NCI-H526 treated with DMSO at 0.1 percent for 48 hours (cell line): Measurements from ENCODE around the gene MYADM.
"Not testable (repeated sequence)": the region's sequence is repeated elsewhere in the genome, so short reads cannot be mapped to it uniquely, and the experiment has no call there.

ENCODE experiments used
- DNase-seq: peaks from one replicate; lab custom pipeline; 2025; lab: John Stamatoyannopoulos, UW

The MYADM gene

GRCh38 chr19:53867225-53868090, at the start of gene MYADM:
Gene MYADM (plus strand): TSS chr19:53867883. CDS start chr19:53873530, 5,647 bp downstream.
- peak; percentile 96 for DNase-seq

- DNase-seq: no peak
Observed at GRCh38 chr19:53818756-53819155, 48.9 kb upstream of the MYADM start.

GRCh38 chr19:53819861-53820260, 47.8 kb upstream of the MYADM start:
- DNase-seq: no peak

GRCh38 chr19:53823380-53824120, 44.1 kb upstream of the MYADM start:
- DNase-seq: no peak

- DNase-seq: no peak
Observed at GRCh38 chr19:53824134-53824611, 43.5 kb upstream of the MYADM start, which contains the start of gene NLRP12. Gene NLRP12 (minus strand): TSS chr19:53824314. CDS start chr19:53824174, 140 bp downstream.

GRCh38 chr19:53826876-53827275, 40.8 kb upstream of the MYADM start:
- no peak for DNase-seq

- no peak for DNase-seq
Observed at GRCh38 chr19:53828531-53828930, 39.2 kb upstream of the MYADM start.

GRCh38 chr19:53832861-53833260, 34.8 kb upstream of the MYADM start:
- DNase-seq: not testable (repeated sequence)

GRCh38 chr19:53838446-53838845, 29.2 kb upstream of the MYADM start:
- DNase-seq: not testable (repeated sequence)

- not testable (repeated sequence) for DNase-seq
Observed at GRCh38 chr19:53840241-53840640, 27.4 kb upstream of the MYADM start.

GRCh38 chr19:53840914-53841313, 26.8 kb upstream of the MYADM start:
- not testable (repeated sequence) for DNase-seq

GRCh38 chr19:53844849-53845246, 22.8 kb upstream of the MYADM start:
- no peak for DNase-seq

GRCh38 chr19:53847555-53847954, 20.1 kb upstream of the MYADM start:
- DNase-seq: no peak

GRCh38 chr19:53849237-53849676, 18.4 kb upstream of the MYADM start:
- no peak for DNase-seq

- DNase-seq: no peak
Observed at GRCh38 chr19:53853707-53854106, 14.0 kb upstream of the MYADM start.

- DNase-seq: peak; percentile 43
Observed at GRCh38 chr19:53864308-53864836, 3.3 kb upstream of the MYADM start.

GRCh38 chr19:53865523-53865917, 2.2 kb upstream of the MYADM start:
- DNase-seq: no peak

GRCh38 chr19:53865918-53866864, 1.5 kb upstream of the MYADM start:
- DNase-seq: no peak

GRCh38 chr19:53866865-53867224, 838 bp upstream of the MYADM start:
- DNase-seq: no peak

GRCh38 chr19:53868091-53868891, 608 bp downstream of the MYADM start:
- no peak for DNase-seq
